ENCODE data around the gene ADORA2A.
A peak's percentile ranks its signal among the peaks of the same experiment; 100 is the strongest.

ADORA2A gene

GRCh38 chr22:24433828-24434470 is 6.5 kb downstream of the ADORA2A start:
- no peak for DNase-seq

- no peak for DNase-seq
These were observed 7.3 kb downstream of the ADORA2A start for GRCh38 chr22:24434471-24435322.

- no peak for DNase-seq
These were observed 7.9 kb downstream of the ADORA2A start for GRCh38 chr22:24435323-24435645.

- DNase-seq = no peak
These were observed 8.5 kb downstream of the ADORA2A start for GRCh38 chr22:24435861-24436371.

GRCh38 chr22:24436553-24436952 is 9.2 kb downstream of the ADORA2A start:
- DNase-seq = no peak

- DNase-seq = no peak
These were observed 9.7 kb downstream of the ADORA2A start for GRCh38 chr22:24437091-24437490.

- no peak for DNase-seq
These were observed 10.4 kb downstream of the ADORA2A start for GRCh38 chr22:24437741-24438328.

GRCh38 chr22:24440270-24440717 is 12.9 kb downstream of the ADORA2A start:
- no peak for DNase-seq

- DNase-seq = no peak
These were observed 13.5 kb downstream of the ADORA2A start for GRCh38 chr22:24440718-24441405.

GRCh38 chr22:24441406-24442351 is 14.3 kb downstream of the ADORA2A start:
- DNase-seq = no peak

GRCh38 chr22:24442352-24442744 is 14.9 kb downstream of the ADORA2A start:
- no peak for DNase-seq

GRCh38 chr22:24443668-24444067 is 16.3 kb downstream of the ADORA2A start:
- no peak for DNase-seq

- DNase-seq = no peak
These were observed 16.9 kb downstream of the ADORA2A start for GRCh38 chr22:24444251-24444650.

- DNase-seq = no peak
These were observed 17.5 kb downstream of the ADORA2A start for GRCh38 chr22:24444729-24445466.

GRCh38 chr22:24445481-24446259 is 18.3 kb downstream of the ADORA2A start:
- no peak for DNase-seq

- DNase-seq = no peak
These were observed 18.8 kb downstream of the ADORA2A start for GRCh38 chr22:24446260-24446611.

GRCh38 chr22:24450610-24451009 is 23.2 kb downstream of the ADORA2A start:
- DNase-seq = peak; percentile 76

- DNase-seq = no peak
These were observed 23.8 kb downstream of the ADORA2A start for GRCh38 chr22:24451162-24451561.

GRCh38 chr22:24453853-24454252 is 26.5 kb downstream of the ADORA2A start:
- no peak for DNase-seq

GRCh38 chr22:24455039-24455438 is 27.6 kb downstream of the ADORA2A start:
- DNase-seq = no peak
